Common myeloid progenitor, CD34-positive (primary cell): ENCODE results near the gene SELENOV.

Source experiments
- CTCF ChIA-PET: fragments of 350-600 bp; sonication (Branson Sonifier 250); formaldehyde crosslinking; loops from one replicate; lab custom pipeline; 2021; ENCODE audit warnings: antibody characterized with exemption; lab: Charles Lee
- POLR2A ChIA-PET: fragments of 350-600 bp; sonication (Branson Sonifier 250); formaldehyde crosslinking; loops from one replicate; lab custom pipeline; 2021; ENCODE audit warnings: antibody characterized with exemption; lab: Charles Lee
- DNase-seq, 3 donors: peaks; one replicate each; pipeline versions ENCODE4 v3.0.0 to v3.0.0-alpha.2; 2013
- H3K27ac ChIP-seq, 2 experiments: 1 replicate in 1 of 2; 2 replicates in 1 of 2; pipeline ENCODE4 v1.7.0; 2013; ENCODE audit warnings: inconsistent platforms in 2 of 2, low read length in 2 of 2, mild to moderate bottlenecking in 2 of 2, low read depth in 1 of 2, moderate library complexity in 1 of 2; ENCODE audit not compliant: severe bottlenecking in 2 of 2, insufficient read depth in 1 of 2, poor library complexity in 1 of 2
- H3K27me3 ChIP-seq, 5 experiments: replicated peaks in 2 of 5; 1 replicate in 3 of 5; 2 replicates in 2 of 5; pipeline versions ENCODE4 v1.6.1 to v1.7.0; 2013; ENCODE audit warnings: low read length in 4 of 5, mild to moderate bottlenecking in 2 of 5, moderate library complexity in 2 of 5, inconsistent platforms in 1 of 5; ENCODE audit not compliant: insufficient read depth in 5 of 5, control insufficient read depth in 4 of 5
- H3K36me3 ChIP-seq, 4 experiments: 1 replicate in 2 of 4; 2 replicates in 2 of 4; pipeline versions ENCODE4 v1.6.1 to v1.7.0; 2013; ENCODE audit warnings: low read length in 3 of 4, control low read depth in 1 of 4, mild to moderate bottlenecking in 1 of 4; ENCODE audit not compliant: control insufficient read depth in 4 of 4, insufficient read depth in 4 of 4
- H3K4me1 ChIP-seq, 4 experiments: 1 replicate in 3 of 4; 2 replicates in 1 of 4; pipeline versions ENCODE4 v1.6.1 to v1.7.1; 2013; ENCODE audit warnings: low read length in 3 of 4, mild to moderate bottlenecking in 3 of 4, control low read depth in 1 of 4, inconsistent platforms in 1 of 4, moderate library complexity in 1 of 4; ENCODE audit not compliant: control insufficient read depth in 4 of 4, insufficient read depth in 4 of 4; ENCODE audit errors: control extremely low read depth in 1 of 4
- H3K4me3 ChIP-seq, 7 experiments: 1 replicate in 4 of 7; 2 replicates in 3 of 7; pipeline versions ENCODE4 v1.5.1 to v1.7.0; 2013; ENCODE audit warnings: mild to moderate bottlenecking in 7 of 7, low read length in 6 of 7, moderate library complexity in 6 of 7, inconsistent platforms in 2 of 7, low read depth in 2 of 7, control low read depth in 1 of 7; ENCODE audit not compliant: insufficient read depth in 4 of 7, control insufficient read depth in 1 of 7; ENCODE audit errors: extremely low read depth in 1 of 7
- H3K9me3 ChIP-seq, 5 experiments: 1 replicate in 4 of 5; 2 replicates in 1 of 5; pipeline versions ENCODE4 v1.6.1 to v1.7.1; 2013; ENCODE audit warnings: low read length in 4 of 5, mild to moderate bottlenecking in 2 of 5, inconsistent platforms in 1 of 5, low read depth in 1 of 5, moderate library complexity in 1 of 5; ENCODE audit not compliant: control insufficient read depth in 4 of 5, insufficient read depth in 2 of 5; ENCODE audit errors: control extremely low read depth in 1 of 5
- WGBS: methylation state at CpG from one replicate; pipeline ENCODE4 v1.1.5; 2013; ENCODE audit not compliant: insufficient coverage; 5-methylcytosine and 5-hydroxymethylcytosine counted together

Gene SELENOV

DNA sequence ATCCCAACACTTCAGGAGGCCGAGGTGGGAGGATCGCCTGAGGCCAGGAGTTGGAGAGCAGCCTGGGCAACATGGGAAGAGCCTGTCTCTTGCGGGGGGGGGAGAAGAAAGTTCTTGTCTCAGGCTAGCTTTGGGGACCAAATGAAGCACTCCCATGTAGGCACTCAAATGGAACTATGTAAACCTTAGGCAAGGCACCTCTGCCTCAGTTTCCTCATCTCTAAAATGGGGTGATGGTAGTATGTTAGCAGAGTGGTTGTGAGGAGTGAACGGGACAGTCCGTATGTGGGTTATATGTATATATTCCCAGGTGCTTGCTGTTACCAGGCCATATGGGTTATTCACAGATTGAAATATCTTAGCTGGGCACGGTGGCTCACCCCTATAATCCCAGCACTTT, 22.7 kb upstream of the SELENOV start:
- Histone ChIP-seq H3K27ac (no peak overlapping the region), H3K27me3 (peaks cover 0 to 11% (median 0%) of the 10 kb centered on the region in 5 experiments), H3K9me3 (no peaks in the 10 kb centered on the region), H3K4me3 (no peak overlapping the region), H3K36me3 (peaks cover 7 to 43% (median 27%) of the 10 kb centered on the region in 4 experiments), H3K4me1 (no peaks in the 10 kb centered on the region)
- WGBS = 95% methylated on average over 5 of the region's 6 CpGs
- DNase-seq = no peak
- ChIA-PET CTCF (interaction anchor here (0.9 to 1.3 kb wide), 4 partner anchors 11 to 40 kb away, joined by 3 to 5 read pairs (median 4); partner anchors contain the start of gene EID2B), POLR2A (no interaction called here)

DNA sequence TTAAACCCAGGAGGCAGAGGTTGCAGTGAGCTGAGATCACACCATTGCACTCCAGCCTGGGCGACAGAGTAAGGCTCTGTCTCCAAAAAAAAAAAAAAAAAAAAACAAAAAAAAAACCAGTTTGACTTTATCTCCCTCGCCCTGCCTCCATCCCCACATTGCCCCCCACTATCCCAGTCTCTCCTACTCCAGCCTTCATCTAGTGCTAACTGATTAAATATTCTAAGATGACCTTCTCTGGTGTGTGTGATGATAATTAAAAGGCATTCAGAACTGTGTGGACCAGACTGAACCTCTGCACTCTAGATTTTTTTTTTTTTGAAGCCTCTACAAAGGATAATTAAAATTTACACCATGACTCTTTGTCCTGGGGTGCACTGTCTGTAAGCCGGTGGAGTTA, 22.2 kb upstream of the SELENOV start:
- Histone ChIP-seq H3K36me3 (peaks cover 7 to 41% (median 26%) of the 10 kb centered on the region in 4 experiments), H3K27me3 (peaks cover 0 to 17% (median 0%) of the 10 kb centered on the region in 5 experiments), H3K27ac (no peak overlapping the region), H3K9me3 (no peaks in the 10 kb centered on the region), H3K4me3 (no peak overlapping the region), H3K4me1 (peaks cover 0 to 4% (median 3%) of the 10 kb centered on the region in 4 experiments)
- DNase-seq = no peak
- 100% methylated on average over 1 of the region's 3 CpGs for WGBS
- POLR2A ChIA-PET = no interaction called here
- CTCF ChIA-PET = interaction anchor here (1.0 to 1.3 kb wide), 3 partner anchors 10 to 39 kb away, joined by 3 to 5 read pairs (median 4); partner anchors contain the start of gene EID2B

DNA sequence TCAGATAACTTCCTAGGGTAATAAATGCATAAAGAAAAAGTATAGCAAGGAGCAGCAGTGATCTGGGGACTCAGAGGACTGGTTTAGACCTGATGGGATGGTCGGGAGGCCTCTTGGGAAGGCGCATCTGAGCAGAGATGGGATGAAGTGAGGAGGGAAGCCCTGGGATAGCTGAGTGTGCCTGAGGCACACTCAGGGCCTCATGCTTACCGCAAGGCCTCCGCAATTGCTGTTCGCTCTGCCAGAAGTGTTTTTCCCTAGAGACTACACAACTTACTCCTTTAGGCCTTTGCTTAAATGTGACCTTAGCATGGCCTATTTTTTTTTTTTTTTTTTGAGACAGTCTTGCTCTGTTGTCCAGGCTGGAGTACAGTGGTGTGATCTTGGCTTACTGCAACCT, 20.3 kb upstream of the SELENOV start:
- Histone ChIP-seq H3K4me3 (no peak overlapping the region), H3K4me1 (peaks cover 0 to 20% (median 17%) of the 10 kb centered on the region in 4 experiments), H3K27ac (no peak overlapping the region), H3K27me3 (peaks cover 0 to 35% (median 10%) of the 10 kb centered on the region in 5 experiments), H3K36me3 (peaks cover 4 to 22% (median 9%) of the 10 kb centered on the region in 4 experiments), H3K9me3 (no peaks in the 10 kb centered on the region)
- 97% methylated on average over 4 of the region's 5 CpGs for WGBS
- CTCF ChIA-PET = interaction anchor here (0.6 to 1.2 kb wide), 2 partner anchors 39 to 706 kb away, joined by 3 read pairs; no protein-coding TSS in a partner anchor
- POLR2A ChIA-PET = no interaction called here
- no peak for DNase-seq

DNA sequence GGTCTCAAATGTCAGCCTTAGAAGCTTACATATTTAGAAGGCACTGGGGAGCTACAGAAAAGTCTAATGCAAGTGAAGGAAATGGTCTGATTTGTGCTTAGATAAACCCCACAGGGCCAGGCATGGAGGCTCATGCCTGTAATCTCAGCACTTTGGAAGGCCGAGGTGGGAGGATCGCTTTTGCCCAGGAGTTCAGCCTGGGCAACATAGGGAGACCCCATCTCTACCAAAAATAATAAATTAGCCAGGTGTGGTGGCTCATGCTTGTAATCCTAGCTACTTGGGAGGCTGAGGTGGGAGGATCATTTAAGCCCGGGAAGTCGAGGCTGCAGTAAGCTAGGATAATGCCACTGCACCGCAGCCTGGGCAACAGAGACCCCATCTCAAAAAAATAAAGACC, 18.9 kb upstream of the SELENOV start:
- H3K4me1 ChIP-seq = peaks cover 0 to 20% (median 17%) of the 10 kb centered on the region in 4 experiments
- H3K36me3 ChIP-seq = peaks cover 0 to 11% (median 2%) of the 10 kb centered on the region in 4 experiments
- WGBS = no CpG with 5 or more reads among the region's 5 CpGs
- H3K9me3 ChIP-seq = no peaks in the 10 kb centered on the region
- DNase-seq = no peak
- ChIA-PET POLR2A (no interaction called here), CTCF (interaction anchor here (0.9 to 1.2 kb wide), 3 partner anchors 11 to 36 kb away, joined by 3 read pairs; partner anchors contain the start of gene EID2B)
- H3K4me3 ChIP-seq = no peak overlapping the region
- peaks cover 0 to 49% (median 16%) of the 10 kb centered on the region in 5 experiments for H3K27me3 ChIP-seq
- no peak overlapping the region for H3K27ac ChIP-seq

DNA sequence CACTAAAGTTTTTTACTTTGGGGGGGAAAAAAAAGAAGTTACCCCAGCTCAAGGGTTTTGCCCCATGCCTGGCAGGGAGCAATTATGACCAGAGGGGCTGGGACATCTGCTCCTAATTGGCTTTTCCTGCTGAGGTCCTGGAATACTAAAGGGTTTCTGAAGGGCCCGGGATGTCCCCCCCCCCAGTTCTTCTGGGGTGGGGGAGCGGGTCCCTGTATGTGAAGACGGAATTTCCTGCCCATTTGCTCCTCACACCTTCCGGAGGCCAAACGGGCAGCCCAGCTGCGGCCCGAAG, 17.3 kb upstream of the SELENOV start:
- POLR2A ChIA-PET = interaction anchor here (1.0 kb wide), 1 partner anchor 106 kb away, joined by 3 read pairs; the partner anchor contains the start of genes MED29 and PAF1
- peak overlapping the region in 5 of 7 experiments; percentile 4 to 57 (median 47) for H3K4me3 ChIP-seq
- WGBS = 0% methylated on average over 2 of the region's 7 CpGs
- H3K27me3 ChIP-seq = peaks cover 0 to 62% (median 22%) of the 10 kb centered on the region in 5 experiments
- H3K4me1 ChIP-seq = peaks cover 0 to 20% (median 17%) of the 10 kb centered on the region in 4 experiments
- H3K27ac ChIP-seq = no peak overlapping the region
- H3K36me3 ChIP-seq = no peaks in the 10 kb centered on the region
- peaks cover 0 to 8% (median 0%) of the 10 kb centered on the region in 5 experiments for H3K9me3 ChIP-seq
- CTCF ChIA-PET = interaction anchor here (0.7 to 1.7 kb wide), 9 partner anchors 10 to 279 kb away, joined by 3 to 4 read pairs (median 3); no protein-coding TSS in a partner anchor
- DNase-seq = no peak

DNA sequence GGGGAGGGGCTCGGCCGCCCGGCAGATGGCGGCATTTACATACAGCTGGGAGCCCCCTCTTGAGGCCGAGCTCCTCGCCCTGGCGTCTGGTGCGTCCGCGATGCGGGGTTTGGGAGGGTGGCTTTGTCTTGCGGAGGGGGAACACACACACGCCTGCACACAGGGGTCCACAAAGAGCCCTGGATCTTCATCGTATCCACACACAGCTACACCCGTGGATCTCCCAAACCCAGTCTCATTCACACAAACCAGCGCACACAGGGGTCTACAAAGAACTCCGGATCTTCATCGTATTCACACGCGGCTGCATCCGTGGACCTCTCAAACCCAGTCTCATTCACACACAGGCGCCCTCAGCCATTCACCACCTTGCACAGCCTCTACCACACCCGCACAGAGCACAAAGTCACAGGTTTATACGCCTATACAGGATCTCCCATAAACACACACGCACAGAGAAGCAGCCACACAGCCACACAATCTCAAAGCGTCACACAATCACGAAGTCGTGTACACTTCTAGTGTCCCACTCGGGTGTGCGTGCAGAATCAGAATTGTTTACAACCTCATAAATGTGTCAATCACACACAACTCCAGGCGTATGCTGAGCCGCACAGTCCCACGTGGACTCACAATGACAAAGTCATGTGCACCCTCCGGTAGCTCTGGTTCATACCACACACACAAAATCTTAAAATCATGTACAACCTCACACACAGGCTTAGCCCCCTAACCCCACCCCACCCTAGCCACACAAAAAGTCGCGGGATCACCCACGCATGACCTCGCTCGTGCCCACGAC, 16.7 kb upstream of the SELENOV start:
- Histone ChIP-seq H3K4me1 (peaks cover 0 to 22% (median 17%) of the 10 kb centered on the region in 4 experiments), H3K27me3 (peaks cover 0 to 67% (median 22%) of the 10 kb centered on the region in 5 experiments), H3K4me3 (peak overlapping the region in 5 of 7 experiments; percentile 4 to 57 (median 47)), H3K27ac (no peak overlapping the region), H3K36me3 (no peaks in the 10 kb centered on the region), H3K9me3 (peaks cover 0 to 8% (median 0%) of the 10 kb centered on the region in 5 experiments)
- WGBS = under 1% methylated on average over 22 of the region's 40 CpGs
- DNase-seq = peak in 2 of 3 donors; percentile 51 to 64
- CTCF ChIA-PET = interaction anchor here (0.7 to 1.7 kb wide), 9 partner anchors 10 to 279 kb away, joined by 3 to 4 read pairs (median 3); no protein-coding TSS in a partner anchor
- POLR2A ChIA-PET = interaction anchor here (1.0 kb wide), 1 partner anchor 107 kb away, joined by 3 read pairs; the partner anchor contains the start of genes MED29 and PAF1
